Neural crest cell (in vitro differentiated cells): ENCODE measurements around the gene GTF2F2. TPM values are rescaled to one million over a fixed set of nuclear protein-coding genes. Genes with fewer than 3 reads are reported as not detected.

ENCODE experiments used
- DNase-seq: peaks from one replicate; pipeline ENCODE4 v3.0.0; 2021; ENCODE audit warnings: low read depth, mixed read lengths, low spot score
- H3K27ac Mint-ChIP-seq: one replicate; pipeline ENCODE4 v1.8.0; 2021; ENCODE audit warnings: mild to moderate bottlenecking, mixed read lengths; ENCODE audit not compliant: unreplicated experiment
- H3K27me3 Mint-ChIP-seq: 2 replicates; pipeline ENCODE4 v1.8.0; 2021; ENCODE audit warnings: low read depth, mild to moderate bottlenecking, mixed read lengths
- H3K36me3 Mint-ChIP-seq: 2 replicates; pipeline ENCODE4 v1.8.0; 2021; ENCODE audit warnings: low read depth, mild to moderate bottlenecking, mixed read lengths
- H3K4me1 Mint-ChIP-seq: 2 replicates; pipeline ENCODE4 v1.8.0; 2021; ENCODE audit warnings: mixed read lengths
- H3K4me3 Mint-ChIP-seq: one replicate; pipeline ENCODE4 v1.8.0; 2021; ENCODE audit warnings: mild to moderate bottlenecking, mixed read lengths
- H3K9me3 Mint-ChIP-seq: 2 replicates; pipeline ENCODE4 v1.8.0; 2021; ENCODE audit warnings: mixed read lengths
- CTCF ChIP-seq: fragments of 200-600 bp; sonication (generic); conservative IDR thresholded peaks from 2 replicates; pipeline ENCODE4 v1.5.0; 2021; ENCODE audit warnings: antibody characterized with exemption, mild to moderate bottlenecking
- total RNA-seq: library from RNA; stranded (reverse); gene quantifications from 2 replicates; pipeline ENCODE4 v1.2.1, GENCODE V29; 2021

Gene GTF2F2
- total RNA-seq, 1 donor from 2014 or later: 25.1 TPM

GRCh38 chr13:45162194-45162593, 41.9 kb downstream of the GTF2F2 start:
- Mint-ChIP-seq H3K36me3 (peaks cover 7% of the 10 kb centered on the region), H3K27ac (no peak overlapping the region), H3K9me3 (no peaks in the 10 kb centered on the region), H3K4me1 (peaks cover 9% of the 10 kb centered on the region), H3K27me3 (no peaks in the 10 kb centered on the region), H3K4me3 (no peak overlapping the region)
- DNase-seq: no peak
- no peak for TF ChIP-seq CTCF

- no peak for TF ChIP-seq CTCF
- H3K36me3 Mint-ChIP-seq: peaks cover 7% of the 10 kb centered on the region
- DNase-seq: no peak
- peaks cover 9% of the 10 kb centered on the region for H3K4me1 Mint-ChIP-seq
- H3K4me3 Mint-ChIP-seq: no peak overlapping the region
- H3K9me3 Mint-ChIP-seq: no peaks in the 10 kb centered on the region
- no peak overlapping the region for H3K27ac Mint-ChIP-seq
- H3K27me3 Mint-ChIP-seq: no peaks in the 10 kb centered on the region
Measured at GRCh38 chr13:45162821-45163220, 42.5 kb downstream of the GTF2F2 start.

GRCh38 chr13:45166858-45167257, 46.5 kb downstream of the GTF2F2 start:
- H3K9me3 Mint-ChIP-seq: no peaks in the 10 kb centered on the region
- no peak for DNase-seq
- H3K27me3 Mint-ChIP-seq: no peaks in the 10 kb centered on the region
- peaks cover 3% of the 10 kb centered on the region for H3K36me3 Mint-ChIP-seq
- H3K27ac Mint-ChIP-seq: no peak overlapping the region
- H3K4me1 Mint-ChIP-seq: peaks cover 9% of the 10 kb centered on the region
- TF ChIP-seq CTCF: no peak
- H3K4me3 Mint-ChIP-seq: no peak overlapping the region

- Mint-ChIP-seq H3K27ac (no peak overlapping the region), H3K4me1 (peaks cover 9% of the 10 kb centered on the region), H3K4me3 (no peak overlapping the region), H3K27me3 (no peaks in the 10 kb centered on the region), H3K36me3 (peaks cover 8% of the 10 kb centered on the region), H3K9me3 (no peaks in the 10 kb centered on the region)
- no peak for DNase-seq
- no peak for TF ChIP-seq CTCF
Measured at GRCh38 chr13:45167611-45168554, 47.6 kb downstream of the GTF2F2 start.

GRCh38 chr13:45168555-45168930, 48.2 kb downstream of the GTF2F2 start:
- peaks cover 9% of the 10 kb centered on the region for H3K4me1 Mint-ChIP-seq
- H3K4me3 Mint-ChIP-seq: no peak overlapping the region
- H3K27ac Mint-ChIP-seq: no peak overlapping the region
- DNase-seq: no peak
- peaks cover 8% of the 10 kb centered on the region for H3K36me3 Mint-ChIP-seq
- H3K9me3 Mint-ChIP-seq: no peaks in the 10 kb centered on the region
- TF ChIP-seq CTCF: no peak
- H3K27me3 Mint-ChIP-seq: no peaks in the 10 kb centered on the region
